Thoracic aorta (tissue), 2 donors: Measurements from ENCODE around the gene PAPPA2. TPM values are rescaled to one million over a fixed set of nuclear protein-coding genes. Genes with fewer than 3 reads are reported as not detected.
"Not testable (repeated sequence)": the region's sequence is repeated elsewhere in the genome, so short reads cannot be mapped to it uniquely, and the experiment has no call there.

Experiments used
- ATAC-seq: fragments of 150-250 bp; one replicate; pipeline ENCODE4 v1.8.0; 2017; ENCODE audit warnings: low read depth; ENCODE audit not compliant: insufficient number of reproducible peaks, low FRiP score
- DNase-seq: peaks from one replicate; pipeline ENCODE4 v3.0.0-alpha.2; 2020; ENCODE audit warnings: low spot score
- H3K27ac ChIP-seq, 2 donors: fragments of 200-600 bp; sonication (generic); 1 replicate in 1 of 2; 2 replicates in 1 of 2; pipeline ENCODE4 v1.5.1; 2016; ENCODE audit warnings: mild to moderate bottlenecking in 2 of 2, moderate library complexity in 2 of 2
- H3K27me3 ChIP-seq: fragments of 200-600 bp; sonication (generic); replicated peaks from 2 replicates; pipeline ENCODE4 v1.6.0; 2016; ENCODE audit warnings: mild to moderate bottlenecking; ENCODE audit not compliant: insufficient read depth
- H3K36me3 ChIP-seq: fragments of 200-600 bp; sonication (generic); one replicate; pipeline ENCODE4 v1.5.1; 2016
- H3K4me1 ChIP-seq, 2 donors: fragments of 200-600 bp; sonication (generic); 1 replicate in 1 of 2; 2 replicates in 1 of 2; pipeline versions ENCODE4 v1.5.1 to v1.6.0; 2016; ENCODE audit warnings: low read depth in 2 of 2, mild to moderate bottlenecking in 1 of 2; ENCODE audit not compliant: control insufficient read depth in 1 of 2
- H3K4me3 ChIP-seq: fragments of 200-600 bp; sonication (generic); 2 replicates; pipeline ENCODE4 v1.5.1; 2016; ENCODE audit warnings: mild to moderate bottlenecking
- H3K9me3 ChIP-seq: fragments of 200-600 bp; sonication (generic); 2 replicates; pipeline ENCODE4 v1.5.1; 2016
- CTCF ChIP-seq: fragments of 200-600 bp; sonication (generic); IDR thresholded peaks from one replicate; pipeline ENCODE4 v1.5.1; 2019; ENCODE audit warnings: antibody characterized with exemption
- total RNA-seq, 2 donors: library from RNA; depleted of rRNA; stranded (reverse); fragments of >200 nt; gene quantifications; one replicate each; pipeline versions ENCODE4 v1.1.0 to v1.2.3, GENCODE V29; 2016

PAPPA2 gene
- total RNA-seq, 2 donors from 2014 or later, result 1.1 to 2.0 TPM

GRCh38 chr1:176444286-176444685 lies 18.7 kb upstream of the PAPPA2 start:
- ATAC-seq, result no peak
- TF ChIP-seq CTCF, result no peak
- Histone ChIP-seq H3K27ac (no peak overlapping the region), H3K36me3 (no peaks in the 10 kb centered on the region), H3K27me3 (no peaks in the 10 kb centered on the region), H3K4me1 (no peaks in the 10 kb centered on the region), H3K4me3 (no peak overlapping the region), H3K9me3 (no peaks in the 10 kb centered on the region)
- DNase-seq, result no peak

GRCh38 chr1:176445402-176445801 lies 17.6 kb upstream of the PAPPA2 start:
- Histone ChIP-seq H3K36me3 (no peaks in the 10 kb centered on the region), H3K27ac (no peak overlapping the region), H3K4me1 (no peaks in the 10 kb centered on the region), H3K9me3 (no peaks in the 10 kb centered on the region), H3K4me3 (no peak overlapping the region), H3K27me3 (no peaks in the 10 kb centered on the region)
- ATAC-seq (no peak), DNase-seq (no peak)
- no peak for TF ChIP-seq CTCF

- no peak overlapping the region for H3K27ac ChIP-seq
- H3K9me3 ChIP-seq, result no peaks in the 10 kb centered on the region
- ATAC-seq, result no peak
- no peaks in the 10 kb centered on the region for H3K27me3 ChIP-seq
- DNase-seq, result no peak
- TF ChIP-seq CTCF, result no peak
- H3K4me3 ChIP-seq, result no peak overlapping the region
- no peaks in the 10 kb centered on the region for H3K36me3 ChIP-seq
- H3K4me1 ChIP-seq, result no peaks in the 10 kb centered on the region
Measured at GRCh38 chr1:176448340-176448739, 14.6 kb upstream of the PAPPA2 start.

- Histone ChIP-seq H3K27ac (no peak overlapping the region), H3K9me3 (no peaks in the 10 kb centered on the region), H3K36me3 (no peaks in the 10 kb centered on the region), H3K4me1 (no peaks in the 10 kb centered on the region), H3K4me3 (no peak overlapping the region), H3K27me3 (no peaks in the 10 kb centered on the region)
- ATAC-seq, result no peak
- DNase-seq, result no peak
- TF ChIP-seq CTCF, result no peak
Measured at GRCh38 chr1:176450526-176450925, 12.4 kb upstream of the PAPPA2 start.

- H3K36me3 ChIP-seq, H3K9me3 ChIP-seq, DNase-seq, H3K4me3 ChIP-seq, H3K27ac ChIP-seq, H3K4me1 ChIP-seq, H3K27me3 ChIP-seq, ATAC-seq: not testable (repeated sequence)
Measured at GRCh38 chr1:176451741-176452140, 11.2 kb upstream of the PAPPA2 start.

- no peaks in the 10 kb centered on the region for H3K27me3 ChIP-seq
- peaks cover 3% of the 10 kb centered on the region for H3K9me3 ChIP-seq
- TF ChIP-seq CTCF, result no peak
- no peak for DNase-seq
- no peak for ATAC-seq
- H3K4me1 ChIP-seq, result no peaks in the 10 kb centered on the region
- H3K36me3 ChIP-seq, result no peaks in the 10 kb centered on the region
- no peak overlapping the region for H3K27ac ChIP-seq
- no peak overlapping the region for H3K4me3 ChIP-seq
Measured at GRCh38 chr1:176456795-176457194, 6.2 kb upstream of the PAPPA2 start.
